K562 (cell line): ENCODE data around the gene SGK1. TPM values are rescaled to one million over a fixed set of nuclear protein-coding genes. Genes with fewer than 3 reads are reported as not detected.
A peak's percentile ranks its signal among the peaks of the same experiment; 100 is the strongest.

ENCODE experiments used
- BMI1 ChIP-seq: fragments of 150-350 bp; IDR thresholded peaks from 2 replicates; pipeline ENCODE4 v1.6.1; 2014; ENCODE audit warnings: low read length
- BRD4 ChIP-seq: fragments of 200-600 bp; sonication (generic); IDR thresholded peaks from 2 replicates; pipeline ENCODE4 v1.6.1; 2017; ENCODE audit warnings: inconsistent platforms
- CEBPB ChIP-seq: fragments of 450-650 bp; IDR thresholded peaks from 2 replicates; pipeline ENCODE4 v1.6.1; 2016; ENCODE audit warnings: missing genetic modification characterization, missing compliant biosample characterization
- ILK ChIP-seq: fragments of 450-650 bp; IDR thresholded peaks from 2 replicates; pipeline ENCODE4 v1.6.1; 2016; ENCODE audit warnings: missing genetic modification characterization, low read depth, mild to moderate bottlenecking, missing compliant biosample characterization, moderate library complexity, borderline replicate concordance
- KLF16 ChIP-seq: IDR thresholded peaks from 2 replicates; pipeline ENCODE4 v1.6.1; 2016; ENCODE audit warnings: antibody characterized with exemption
- L3MBTL2 ChIP-seq: fragments of 450-650 bp; IDR thresholded peaks from 2 replicates; pipeline ENCODE4 v1.6.1; 2016; ENCODE audit warnings: mild to moderate bottlenecking, moderate library complexity
- NFE2 ChIP-seq: IDR thresholded peaks from 2 replicates; pipeline ENCODE4 v1.6.1; 2014; ENCODE audit warnings: antibody characterized with exemption, low read depth
- NR4A1 ChIP-seq, 2 experiments: fragments of 250-450 bp in 1 of 2; fragments of 450-650 bp in 1 of 2; sonication (Bioruptor Pico) in 1 of 2; IDR thresholded peaks; 2 replicates each; pipeline versions ENCODE4 v1.4.0 to v1.6.1; 2016 to 2020; ENCODE audit warnings: mild to moderate bottlenecking in 2 of 2, missing compliant biosample characterization in 1 of 2, missing genetic modification characterization in 1 of 2, moderate library complexity in 1 of 2
- RNF2 ChIP-seq: sonication (generic); IDR thresholded peaks from 2 replicates; pipeline ENCODE4 v1.6.1; 2016
- SMAD3 ChIP-seq: fragments of 450-650 bp; formaldehyde crosslinking; conservative IDR thresholded peaks from 2 replicates; pipeline ENCODE4 v1.4.0; 2020; ENCODE audit warnings: mild to moderate bottlenecking
- ZNF280B ChIP-seq: fragments of 250-450 bp; sonication (Bioruptor Pico); IDR thresholded peaks from 2 replicates; pipeline ENCODE4 v1.5.1; 2021; ENCODE audit warnings: mild to moderate bottlenecking
- ZNF589 ChIP-seq: fragments of 200-800 bp; sonication (Bioruptor generic); IDR thresholded peaks from 2 replicates; pipeline ENCODE4 v1.6.1; 2016; ENCODE audit warnings: low read depth, missing genetic modification characterization, missing compliant biosample characterization
- polyA plus RNA-seq, 8 experiments: library from polyadenylated mRNA; depleted of rRNA in 4 of 8; stranded (reverse) in 5 of 8; unstranded in 3 of 8; fragments of >200 nt; fragmentation: Nextera tagmentation in 2 of 8; fragmentation: Illumina TruSeq in 1 of 8; extraction: Ambion mirVana in 2 of 8; extraction: Trizol in 1 of 8; gene quantifications; 2 replicates each; pipeline versions ENCODE4 v1.2.1 to v1.2.3, GENCODE V29; 2011 to 2014; ENCODE audit warnings: inconsistent platforms in 1 of 8, missing spikeins in 1 of 8
- total RNA-seq, 7 experiments: library from RNA; depleted of rRNA in 6 of 7; stranded (reverse); fragments of >200 nt in 6 of 7; fragmentation: Illumina TruSeq in 2 of 7; extraction: Trizol in 2 of 7; gene quantifications; 2 replicates each; pipeline versions ENCODE4 v1.2.1 to v1.2.3, GENCODE V29; 2011 to 2021; ENCODE audit warnings: low replicate concordance in 1 of 7
- TF ChIP-seq, protein P1 (sequence below): fragments of 250-450 bp; sonication (Bioruptor Pico); IDR thresholded peaks from 2 replicates; pipeline ENCODE4 v1.4.0; 2020
- TF ChIP-seq, protein P2 (sequence below): fragments of 450-650 bp; IDR thresholded peaks from 2 replicates; pipeline ENCODE4 v1.6.1; 2017; ENCODE audit warnings: antibody characterized with exemption, mild to moderate bottlenecking
- TF ChIP-seq, protein P3 (sequence below): sonication (generic); formaldehyde crosslinking; IDR thresholded peaks from 2 replicates; pipeline ENCODE4 v1.8.0; 2022; ENCODE audit warnings: missing genetic modification reagents, mild to moderate bottlenecking, borderline replicate concordance

SGK1 gene
- total and polyA plus RNA-seq, 9 of the 15 experiments (the other 6 are each of a cell fraction or from before 2014, with no cell fraction given) = 3.5 to 7.2 (median 3.9) TPM

- TF ChIP-seq, protein P1, sequence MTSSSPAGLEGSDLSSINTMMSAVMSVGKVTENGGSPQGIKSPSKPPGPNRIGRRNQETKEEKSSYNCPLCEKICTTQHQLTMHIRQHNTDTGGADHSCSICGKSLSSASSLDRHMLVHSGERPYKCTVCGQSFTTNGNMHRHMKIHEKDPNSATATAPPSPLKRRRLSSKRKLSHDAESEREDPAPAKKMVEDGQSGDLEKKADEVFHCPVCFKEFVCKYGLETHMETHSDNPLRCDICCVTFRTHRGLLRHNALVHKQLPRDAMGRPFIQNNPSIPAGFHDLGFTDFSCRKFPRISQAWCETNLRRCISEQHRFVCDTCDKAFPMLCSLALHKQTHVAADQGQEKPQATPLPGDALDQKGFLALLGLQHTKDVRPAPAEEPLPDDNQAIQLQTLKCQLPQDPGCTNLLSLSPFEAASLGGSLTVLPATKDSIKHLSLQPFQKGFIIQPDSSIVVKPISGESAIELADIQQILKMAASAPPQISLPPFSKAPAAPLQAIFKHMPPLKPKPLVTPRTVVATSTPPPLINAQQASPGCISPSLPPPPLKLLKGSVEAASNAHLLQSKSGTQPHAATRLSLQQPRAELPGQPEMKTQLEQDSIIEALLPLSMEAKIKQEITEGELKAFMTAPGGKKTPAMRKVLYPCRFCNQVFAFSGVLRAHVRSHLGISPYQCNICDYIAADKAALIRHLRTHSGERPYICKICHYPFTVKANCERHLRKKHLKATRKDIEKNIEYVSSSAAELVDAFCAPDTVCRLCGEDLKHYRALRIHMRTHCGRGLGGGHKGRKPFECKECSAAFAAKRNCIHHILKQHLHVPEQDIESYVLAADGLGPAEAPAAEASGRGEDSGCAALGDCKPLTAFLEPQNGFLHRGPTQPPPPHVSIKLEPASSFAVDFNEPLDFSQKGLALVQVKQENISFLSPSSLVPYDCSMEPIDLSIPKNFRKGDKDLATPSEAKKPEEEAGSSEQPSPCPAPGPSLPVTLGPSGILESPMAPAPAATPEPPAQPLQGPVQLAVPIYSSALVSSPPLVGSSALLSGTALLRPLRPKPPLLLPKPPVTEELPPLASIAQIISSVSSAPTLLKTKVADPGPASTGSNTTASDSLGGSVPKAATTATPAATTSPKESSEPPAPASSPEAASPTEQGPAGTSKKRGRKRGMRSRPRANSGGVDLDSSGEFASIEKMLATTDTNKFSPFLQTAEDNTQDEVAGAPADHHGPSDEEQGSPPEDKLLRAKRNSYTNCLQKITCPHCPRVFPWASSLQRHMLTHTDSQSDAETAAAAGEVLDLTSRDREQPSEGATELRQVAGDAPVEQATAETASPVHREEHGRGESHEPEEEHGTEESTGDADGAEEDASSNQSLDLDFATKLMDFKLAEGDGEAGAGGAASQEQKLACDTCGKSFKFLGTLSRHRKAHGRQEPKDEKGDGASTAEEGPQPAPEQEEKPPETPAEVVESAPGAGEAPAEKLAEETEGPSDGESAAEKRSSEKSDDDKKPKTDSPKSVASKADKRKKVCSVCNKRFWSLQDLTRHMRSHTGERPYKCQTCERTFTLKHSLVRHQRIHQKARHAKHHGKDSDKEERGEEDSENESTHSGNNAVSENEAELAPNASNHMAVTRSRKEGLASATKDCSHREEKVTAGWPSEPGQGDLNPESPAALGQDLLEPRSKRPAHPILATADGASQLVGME (CRISPR knock-in tag) = no peak
- TF ChIP-seq ZNF589 (0 out of 2 replicates have a peak, but pooled peaks have one; percentile 18), CEBPB (tag) (peak; percentile 66), BRD4 (no peak), NR4A1 (CRISPR knock-in tag; IDR thresholded peaks at IDR 0.05) (no peak), NR4A1 (tag; IDR thresholded peaks at IDR 0.05) (0 out of 2 replicates have a peak, but pooled peaks have one; percentile 53), ILK (tag) (no peak), KLF16 (peak; percentile 64; the same call in 1 of the 2 replicates), L3MBTL2 (peak; percentile 61; the same call in 1 of the 2 replicates), ZNF280B (CRISPR knock-in tag) (no peak), SMAD3 (CRISPR knock-in tag) (peak; percentile 56; the same call in 1 of the 2 replicates), NFE2 (peak; percentile 95), RNF2 (peak; percentile 68; the same call in 1 of the 2 replicates), BMI1 (no peak)
- TF ChIP-seq, protein P2, sequence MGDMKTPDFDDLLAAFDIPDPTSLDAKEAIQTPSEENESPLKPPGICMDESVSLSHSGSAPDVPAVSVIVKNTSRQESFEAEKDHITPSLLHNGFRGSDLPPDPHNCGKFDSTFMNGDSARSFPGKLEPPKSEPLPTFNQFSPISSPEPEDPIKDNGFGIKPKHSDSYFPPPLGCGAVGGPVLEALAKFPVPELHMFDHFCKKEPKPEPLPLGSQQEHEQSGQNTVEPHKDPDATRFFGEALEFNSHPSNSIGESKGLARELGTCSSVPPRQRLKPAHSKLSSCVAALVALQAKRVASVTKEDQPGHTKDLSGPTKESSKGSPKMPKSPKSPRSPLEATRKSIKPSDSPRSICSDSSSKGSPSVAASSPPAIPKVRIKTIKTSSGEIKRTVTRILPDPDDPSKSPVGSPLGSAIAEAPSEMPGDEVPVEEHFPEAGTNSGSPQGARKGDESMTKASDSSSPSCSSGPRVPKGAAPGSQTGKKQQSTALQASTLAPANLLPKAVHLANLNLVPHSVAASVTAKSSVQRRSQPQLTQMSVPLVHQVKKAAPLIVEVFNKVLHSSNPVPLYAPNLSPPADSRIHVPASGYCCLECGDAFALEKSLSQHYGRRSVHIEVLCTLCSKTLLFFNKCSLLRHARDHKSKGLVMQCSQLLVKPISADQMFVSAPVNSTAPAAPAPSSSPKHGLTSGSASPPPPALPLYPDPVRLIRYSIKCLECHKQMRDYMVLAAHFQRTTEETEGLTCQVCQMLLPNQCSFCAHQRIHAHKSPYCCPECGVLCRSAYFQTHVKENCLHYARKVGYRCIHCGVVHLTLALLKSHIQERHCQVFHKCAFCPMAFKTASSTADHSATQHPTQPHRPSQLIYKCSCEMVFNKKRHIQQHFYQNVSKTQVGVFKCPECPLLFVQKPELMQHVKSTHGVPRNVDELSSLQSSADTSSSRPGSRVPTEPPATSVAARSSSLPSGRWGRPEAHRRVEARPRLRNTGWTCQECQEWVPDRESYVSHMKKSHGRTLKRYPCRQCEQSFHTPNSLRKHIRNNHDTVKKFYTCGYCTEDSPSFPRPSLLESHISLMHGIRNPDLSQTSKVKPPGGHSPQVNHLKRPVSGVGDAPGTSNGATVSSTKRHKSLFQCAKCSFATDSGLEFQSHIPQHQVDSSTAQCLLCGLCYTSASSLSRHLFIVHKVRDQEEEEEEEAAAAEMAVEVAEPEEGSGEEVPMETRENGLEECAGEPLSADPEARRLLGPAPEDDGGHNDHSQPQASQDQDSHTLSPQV = peak; percentile 74
- TF ChIP-seq, protein P3, sequence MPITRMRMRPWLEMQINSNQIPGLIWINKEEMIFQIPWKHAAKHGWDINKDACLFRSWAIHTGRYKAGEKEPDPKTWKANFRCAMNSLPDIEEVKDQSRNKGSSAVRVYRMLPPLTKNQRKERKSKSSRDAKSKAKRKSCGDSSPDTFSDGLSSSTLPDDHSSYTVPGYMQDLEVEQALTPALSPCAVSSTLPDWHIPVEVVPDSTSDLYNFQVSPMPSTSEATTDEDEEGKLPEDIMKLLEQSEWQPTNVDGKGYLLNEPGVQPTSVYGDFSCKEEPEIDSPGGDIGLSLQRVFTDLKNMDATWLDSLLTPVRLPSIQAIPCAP = no peak
These were observed 122.6 kb downstream of the SGK1 start (continued) for GRCh38 chr6:134195164-134195906.
